Mesendoderm (in vitro differentiated cells): ENCODE data around the gene PEPD.

Experiments used
- DNase-seq: peaks from one replicate; pipeline ENCODE4 v3.0.0; 2013
- H2AK5ac ChIP-seq: 2 replicates; pipeline ENCODE4 v1.6.1; 2013; ENCODE audit warnings: low read length, inconsistent platforms
- H2BK120ac ChIP-seq: 2 replicates; pipeline ENCODE4 v1.6.1; 2013; ENCODE audit warnings: low read depth, mild to moderate bottlenecking, low read length, moderate library complexity, mixed read lengths
- H2BK15ac ChIP-seq: replicated peaks from 2 replicates; pipeline ENCODE4 v1.6.1; 2013; ENCODE audit warnings: low read depth, mild to moderate bottlenecking, moderate library complexity
- H2BK5ac ChIP-seq: 2 replicates; pipeline ENCODE4 v1.6.1; 2013; ENCODE audit warnings: low read length, inconsistent platforms
- H3K18ac ChIP-seq: 2 replicates; pipeline ENCODE4 v1.6.1; 2013; ENCODE audit warnings: mild to moderate bottlenecking, low read length, mixed read lengths
- H3K23ac ChIP-seq: one replicate; pipeline ENCODE4 v1.6.1; 2013; ENCODE audit warnings: low read length
- H3K27ac ChIP-seq: 2 replicates; pipeline ENCODE4 v1.5.1; 2013; ENCODE audit warnings: low read depth, mild to moderate bottlenecking, inconsistent platforms, low read length, moderate library complexity
- H3K27me3 ChIP-seq: 2 replicates; pipeline ENCODE4 v1.6.1; 2013; ENCODE audit warnings: low read length, control low read depth, mild to moderate bottlenecking, inconsistent platforms; ENCODE audit not compliant: insufficient read depth, poor library complexity
- H3K36me3 ChIP-seq: 2 replicates; pipeline ENCODE4 v1.6.1; 2013; ENCODE audit warnings: low read length, inconsistent platforms; ENCODE audit not compliant: control insufficient read depth, insufficient read depth
- H3K4ac ChIP-seq: one replicate; pipeline ENCODE4 v1.6.1; 2013; ENCODE audit warnings: low read depth, mild to moderate bottlenecking, low read length, moderate library complexity
- H3K4me1 ChIP-seq: 2 replicates; pipeline ENCODE4 v1.6.1; 2013; ENCODE audit warnings: low read depth, low read length, inconsistent platforms; ENCODE audit not compliant: control insufficient read depth
- H3K4me2 ChIP-seq: 2 replicates; pipeline ENCODE4 v1.6.1; 2013; ENCODE audit warnings: low read length
- H3K4me3 ChIP-seq: 2 replicates; pipeline ENCODE4 v1.5.1; 2013; ENCODE audit warnings: mild to moderate bottlenecking, low read length
- H3K56ac ChIP-seq: one replicate; pipeline ENCODE4 v1.6.1; 2013; ENCODE audit warnings: low read length
- H3K79me1 ChIP-seq: 2 replicates; pipeline ENCODE4 v1.6.1; 2013; ENCODE audit warnings: low read length, inconsistent platforms
- H3K79me2 ChIP-seq: 2 replicates; pipeline ENCODE4 v1.6.1; 2013; ENCODE audit warnings: mild to moderate bottlenecking, low read length; ENCODE audit not compliant: control insufficient read depth, insufficient read depth
- H3K9ac ChIP-seq: 2 replicates; pipeline ENCODE4 v1.6.1; 2013; ENCODE audit warnings: low read length, inconsistent platforms
- H4K5ac ChIP-seq: one replicate; pipeline ENCODE4 v1.6.1; 2013; ENCODE audit warnings: low read length
- H4K8ac ChIP-seq: one replicate; pipeline ENCODE4 v1.6.1; 2013; ENCODE audit warnings: low read depth, mild to moderate bottlenecking, control low read depth, low read length, moderate library complexity
- whole genome bisulfite sequencing: extraction: QIAGEN DNeasy Blood & Tissue Kit; methylation state at CpG from one replicate; pipeline ENCODE4 v1.1.7; 2013; ENCODE audit warnings: low lambda C conversion rate, missing lambda C conversion rate; ENCODE audit not compliant: insufficient coverage; ENCODE audit errors: extremely low coverage; 5-methylcytosine and 5-hydroxymethylcytosine counted together

PEPD gene

DNA sequence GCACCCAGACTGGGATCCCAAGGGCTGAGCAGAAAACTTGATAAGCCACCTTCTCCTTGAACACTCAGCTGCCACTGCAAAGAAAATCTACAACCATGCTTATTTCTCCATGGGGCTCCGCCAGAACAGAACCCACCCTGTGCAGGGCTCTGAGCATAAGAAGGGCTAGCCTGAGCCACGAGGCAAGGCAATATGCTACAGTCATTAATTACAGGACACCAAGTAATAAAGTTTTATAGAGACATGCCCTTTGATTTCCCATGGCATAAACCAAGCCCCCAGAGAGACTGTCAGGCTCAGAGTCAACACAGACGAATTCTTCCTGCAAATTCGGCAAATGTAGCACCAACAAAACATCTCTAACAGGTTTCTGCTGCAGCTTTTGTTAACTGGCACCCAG, 5.7 kb downstream of the PEPD start:
- Histone ChIP-seq H3K4me2 (no peak overlapping the region), H4K5ac (no peak overlapping the region), H3K4ac (no peak overlapping the region), H2AK5ac (no peak overlapping the region), H3K4me3 (no peak overlapping the region), H3K79me2 (peaks cover 12% of the 10 kb centered on the region), H3K56ac (no peak overlapping the region), H3K18ac (no peak overlapping the region), H3K27ac (no peak overlapping the region), H3K23ac (no peak overlapping the region), H2BK15ac (no peak overlapping the region), H3K9ac (no peak overlapping the region), H3K4me1 (no peaks in the 10 kb centered on the region), H3K79me1 (peaks cover 10% of the 10 kb centered on the region), H2BK5ac (no peak overlapping the region), H2BK120ac (no peak overlapping the region), H4K8ac (no peak overlapping the region), H3K36me3 (no peaks in the 10 kb centered on the region), H3K27me3 (no peaks in the 10 kb centered on the region)
- DNase-seq: no peak
- no CpG with 5 or more reads among the region's 4 CpGs for WGBS

DNA sequence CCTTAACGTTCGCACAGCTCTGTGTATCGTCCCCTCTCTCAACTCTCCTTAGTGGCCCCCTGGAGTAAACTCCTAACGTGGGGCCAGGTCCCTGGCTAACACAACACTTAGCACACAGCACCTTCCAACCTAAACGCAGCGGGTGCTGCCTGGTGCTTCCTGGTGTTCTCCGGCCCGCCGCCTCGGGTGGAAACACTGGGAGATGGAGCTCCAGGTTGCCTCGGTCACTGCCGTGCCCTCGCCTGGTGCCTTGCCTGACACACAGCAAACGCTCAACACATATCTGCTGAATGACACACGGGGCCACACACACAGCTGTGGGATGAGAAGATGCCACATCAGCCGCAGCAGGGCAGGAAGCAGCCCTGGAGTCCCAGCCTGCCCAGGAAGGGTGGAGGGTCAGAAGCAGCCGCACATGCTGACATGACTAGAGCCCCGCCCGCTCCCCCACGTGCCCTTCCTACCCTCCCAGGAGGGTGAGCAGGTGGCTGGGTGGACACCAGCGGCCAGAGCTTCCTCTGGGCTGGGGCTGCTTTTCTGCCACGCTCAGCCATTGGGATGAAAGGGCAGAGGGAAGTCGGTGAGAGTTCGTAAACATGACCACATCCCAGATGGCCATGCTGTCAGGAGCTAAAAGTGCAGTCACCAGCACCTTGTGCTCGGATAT, 6.6 kb downstream of the PEPD start:
- Histone ChIP-seq H2BK120ac (no peak overlapping the region), H3K9ac (no peak overlapping the region), H2BK5ac (no peak overlapping the region), H3K23ac (no peak overlapping the region), H3K18ac (no peak overlapping the region), H3K4me2 (no peak overlapping the region), H3K79me1 (peaks cover 3% of the 10 kb centered on the region), H2BK15ac (no peak overlapping the region), H4K5ac (no peak overlapping the region), H3K27ac (no peak overlapping the region), H2AK5ac (no peak overlapping the region), H3K27me3 (no peaks in the 10 kb centered on the region), H4K8ac (no peak overlapping the region), H3K79me2 (peaks cover 10% of the 10 kb centered on the region), H3K36me3 (no peaks in the 10 kb centered on the region), H3K4me3 (no peak overlapping the region), H3K4me1 (no peaks in the 10 kb centered on the region), H3K4ac (no peak overlapping the region), H3K56ac (no peak overlapping the region)
- DNase-seq: no peak
- WGBS: no CpG with 5 or more reads among the region's 25 CpGs

DNA sequence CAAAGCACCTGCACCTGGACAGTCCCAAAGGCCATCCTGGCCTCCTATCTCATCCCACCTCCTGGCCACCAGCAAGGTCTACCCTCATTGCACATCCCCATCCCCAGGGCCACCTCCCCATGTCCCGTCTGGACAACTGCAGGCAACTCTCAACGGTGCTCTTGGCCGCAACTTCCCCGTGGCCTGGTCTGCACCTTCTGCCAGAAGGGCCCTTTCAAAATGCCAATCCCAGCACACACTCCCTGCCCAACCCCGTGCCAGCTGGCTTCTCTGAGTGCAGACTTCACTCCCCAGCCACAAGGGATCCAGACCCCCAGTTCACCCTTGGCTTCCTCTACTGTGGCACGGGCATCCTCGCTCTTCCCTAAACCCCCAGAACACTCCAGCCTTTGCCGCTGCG, 8.2 kb downstream of the PEPD start:
- Histone ChIP-seq H3K79me1 (peaks cover 3% of the 10 kb centered on the region), H3K79me2 (peaks cover 10% of the 10 kb centered on the region), H3K4me2 (no peak overlapping the region), H3K4me1 (no peaks in the 10 kb centered on the region), H4K5ac (no peak overlapping the region), H3K56ac (no peak overlapping the region), H3K27ac (no peak overlapping the region), H3K27me3 (no peaks in the 10 kb centered on the region), H3K9ac (no peak overlapping the region), H2AK5ac (no peak overlapping the region), H2BK5ac (no peak overlapping the region), H3K18ac (no peak overlapping the region), H3K36me3 (no peaks in the 10 kb centered on the region), H3K23ac (no peak overlapping the region), H2BK15ac (no peak overlapping the region), H3K4me3 (no peak overlapping the region), H4K8ac (no peak overlapping the region), H3K4ac (no peak overlapping the region), H2BK120ac (no peak overlapping the region)
- WGBS: no CpG with 5 or more reads among the region's 9 CpGs
- no peak for DNase-seq

DNA sequence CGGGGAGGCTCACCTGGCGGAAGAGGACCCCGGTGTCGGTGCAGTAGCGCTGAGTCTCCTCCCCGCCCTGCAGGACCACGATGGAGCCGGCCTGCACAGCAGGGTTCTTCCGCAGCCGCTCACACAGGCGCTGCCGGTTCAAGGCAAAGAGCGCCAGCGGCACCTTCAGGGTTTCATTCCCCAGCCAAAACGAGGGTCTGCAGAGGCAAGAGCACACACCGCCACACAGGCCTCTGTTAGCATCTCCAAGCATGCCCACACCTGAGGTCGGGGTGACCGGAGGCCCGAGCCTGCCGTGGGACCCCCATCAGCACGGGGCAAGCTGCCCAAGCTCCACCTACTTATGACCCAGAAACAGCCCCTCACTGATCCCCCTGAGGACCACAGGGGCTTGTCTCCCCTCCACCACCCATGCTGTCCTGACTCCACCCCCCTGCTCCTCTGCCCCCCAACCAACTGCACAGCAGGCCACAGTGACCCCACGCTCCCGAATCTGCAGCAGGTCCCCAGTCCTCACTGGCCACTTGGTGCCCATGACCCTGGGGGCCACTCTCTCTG, 8.9 kb downstream of the PEPD start:
- H3K56ac ChIP-seq: no peak overlapping the region
- no peak overlapping the region for H3K4me3 ChIP-seq
- WGBS: no CpG with 5 or more reads among the region's 23 CpGs
- H3K23ac ChIP-seq: no peak overlapping the region
- H3K36me3 ChIP-seq: no peaks in the 10 kb centered on the region
- no peak overlapping the region for H3K27ac ChIP-seq
- H3K79me1 ChIP-seq: peaks cover 3% of the 10 kb centered on the region
- no peaks in the 10 kb centered on the region for H3K4me1 ChIP-seq
- no peak overlapping the region for H2AK5ac ChIP-seq
- no peak overlapping the region for H2BK15ac ChIP-seq
- H3K9ac ChIP-seq: no peak overlapping the region
- H3K18ac ChIP-seq: no peak overlapping the region
- peaks cover 10% of the 10 kb centered on the region for H3K79me2 ChIP-seq
- H3K4me2 ChIP-seq: no peak overlapping the region
- H2BK5ac ChIP-seq: no peak overlapping the region
- no peak overlapping the region for H4K8ac ChIP-seq
- no peak overlapping the region for H3K4ac ChIP-seq
- no peak overlapping the region for H2BK120ac ChIP-seq
- no peak overlapping the region for H4K5ac ChIP-seq
- DNase-seq: no peak
- no peaks in the 10 kb centered on the region for H3K27me3 ChIP-seq

DNA sequence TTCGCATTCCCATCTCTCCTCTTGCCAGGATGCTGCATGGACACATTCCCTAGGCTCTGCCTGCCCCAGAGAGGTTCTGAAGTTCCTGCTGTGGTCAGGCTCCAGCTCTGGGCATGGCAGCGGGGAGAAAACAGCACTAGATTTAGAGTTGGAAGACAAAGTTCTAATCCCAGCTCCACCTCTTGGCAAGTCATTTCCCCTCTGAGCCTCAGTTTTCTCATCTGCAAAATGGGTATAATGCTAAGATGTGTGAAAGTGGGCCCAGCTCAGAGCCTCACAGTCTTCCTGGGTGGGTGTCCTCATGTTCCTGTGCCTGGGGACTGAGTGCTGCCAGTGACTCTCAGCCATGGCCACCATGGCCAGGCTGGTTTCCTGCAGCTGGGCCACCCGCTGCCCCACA, 9.6 kb downstream of the PEPD start:
- no peak overlapping the region for H3K9ac ChIP-seq
- no peak overlapping the region for H3K18ac ChIP-seq
- H2BK120ac ChIP-seq: no peak overlapping the region
- H4K8ac ChIP-seq: no peak overlapping the region
- no peaks in the 10 kb centered on the region for H3K4me1 ChIP-seq
- no peaks in the 10 kb centered on the region for H3K27me3 ChIP-seq
- no peak overlapping the region for H3K4me3 ChIP-seq
- H3K27ac ChIP-seq: no peak overlapping the region
- H3K56ac ChIP-seq: no peak overlapping the region
- peaks cover 3% of the 10 kb centered on the region for H3K79me1 ChIP-seq
- no peak overlapping the region for H4K5ac ChIP-seq
- no peak overlapping the region for H2BK5ac ChIP-seq
- no peaks in the 10 kb centered on the region for H3K36me3 ChIP-seq
- H2BK15ac ChIP-seq: no peak overlapping the region
- no peak overlapping the region for H3K23ac ChIP-seq
- H2AK5ac ChIP-seq: no peak overlapping the region
- WGBS: no CpG with 5 or more reads among the region's 3 CpGs
- H3K79me2 ChIP-seq: peaks cover 10% of the 10 kb centered on the region
- no peak overlapping the region for H3K4ac ChIP-seq
- DNase-seq: no peak
- H3K4me2 ChIP-seq: no peak overlapping the region

DNA sequence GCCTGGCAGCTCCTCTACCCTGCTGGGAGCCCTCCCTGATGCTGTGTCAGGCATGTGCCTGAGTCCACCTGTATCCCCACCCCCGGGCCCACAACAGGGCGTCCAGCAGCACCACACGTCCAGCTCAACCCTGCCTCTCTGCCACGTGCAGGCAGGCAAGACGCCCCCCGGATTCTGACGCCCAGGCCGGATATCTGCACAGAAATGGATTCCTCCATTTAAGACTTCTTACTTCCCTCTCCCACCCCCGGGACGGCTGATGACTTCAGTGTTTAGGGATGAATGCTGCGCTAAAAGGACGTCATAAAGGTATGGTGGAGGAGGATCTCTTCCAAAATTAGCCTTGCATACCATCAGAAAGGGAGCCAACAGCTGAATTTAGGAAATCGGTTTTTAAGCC, 10.2 kb downstream of the PEPD start:
- no peak for DNase-seq

More for the DNA sequence above, 10.2 kb downstream of the PEPD start:
- Histone ChIP-seq H2BK5ac (no peak overlapping the region), H2BK15ac (no peak overlapping the region), H3K4ac (no peak overlapping the region), H3K79me2 (peaks cover 9% of the 10 kb centered on the region), H3K36me3 (no peaks in the 10 kb centered on the region), H4K8ac (no peak overlapping the region), H3K27ac (no peak overlapping the region), H3K4me3 (no peak overlapping the region), H3K27me3 (no peaks in the 10 kb centered on the region), H4K5ac (no peak overlapping the region), H2AK5ac (no peak overlapping the region), H3K23ac (no peak overlapping the region), H3K56ac (no peak overlapping the region), H3K4me1 (no peaks in the 10 kb centered on the region), H2BK120ac (no peak overlapping the region), H3K4me2 (no peak overlapping the region), H3K79me1 (peaks cover 5% of the 10 kb centered on the region), H3K9ac (no peak overlapping the region), H3K18ac (no peak overlapping the region)
- WGBS: no CpG with 5 or more reads among the region's 13 CpGs
